Activated T-cell treated with anti-CD3 and anti-CD28 coated beads for 48 hours (primary cell): ENCODE results near the gene AEN.

ENCODE experiments used
- DNase-seq: peaks from one replicate; pipeline ENCODE4 v3.0.0-alpha.2; 2020; ENCODE audit warnings: low read depth

Gene AEN

DNA sequence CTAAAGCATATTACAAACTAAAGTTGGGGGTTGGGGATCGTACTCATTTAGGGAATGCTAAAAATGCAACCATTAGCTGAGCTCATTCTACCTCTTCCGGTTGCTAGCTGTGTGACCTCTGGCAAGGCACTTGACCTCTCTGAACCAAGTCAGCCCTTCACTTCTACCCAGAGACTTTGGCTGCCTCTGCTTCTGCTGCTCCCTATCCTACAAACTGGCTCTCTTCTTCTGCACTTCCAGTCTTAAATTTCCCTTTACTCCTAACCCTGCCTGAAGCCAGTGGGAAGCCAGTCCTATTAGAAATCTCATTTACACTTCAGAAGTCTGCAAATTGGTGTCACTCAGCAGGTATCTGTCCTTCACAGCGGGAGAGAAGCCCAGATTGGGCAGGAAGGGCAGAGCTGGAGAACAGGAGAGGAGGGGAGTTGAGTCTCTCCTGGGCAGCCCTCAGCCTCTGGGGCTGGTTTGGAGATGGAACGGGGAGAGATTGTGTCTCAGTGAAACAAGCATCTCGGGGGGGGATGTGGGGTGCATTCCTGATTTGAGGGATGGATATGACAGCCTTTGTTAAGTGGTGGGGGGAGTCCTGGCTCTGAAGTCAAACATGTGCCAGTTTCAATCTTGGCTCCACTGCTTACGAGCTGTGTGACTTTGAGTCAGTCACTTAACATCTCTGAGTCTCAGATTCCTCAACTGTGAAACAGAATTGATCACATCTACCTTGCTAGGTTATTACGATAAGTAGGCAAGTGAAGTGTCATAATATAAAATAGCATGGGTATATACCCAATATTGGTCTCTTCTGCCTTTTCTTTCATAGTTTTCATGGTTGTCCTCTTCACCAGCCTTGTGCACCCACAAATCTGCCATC lies 7.8 kb upstream of the AEN start:
- DNase-seq = no peak

DNA sequence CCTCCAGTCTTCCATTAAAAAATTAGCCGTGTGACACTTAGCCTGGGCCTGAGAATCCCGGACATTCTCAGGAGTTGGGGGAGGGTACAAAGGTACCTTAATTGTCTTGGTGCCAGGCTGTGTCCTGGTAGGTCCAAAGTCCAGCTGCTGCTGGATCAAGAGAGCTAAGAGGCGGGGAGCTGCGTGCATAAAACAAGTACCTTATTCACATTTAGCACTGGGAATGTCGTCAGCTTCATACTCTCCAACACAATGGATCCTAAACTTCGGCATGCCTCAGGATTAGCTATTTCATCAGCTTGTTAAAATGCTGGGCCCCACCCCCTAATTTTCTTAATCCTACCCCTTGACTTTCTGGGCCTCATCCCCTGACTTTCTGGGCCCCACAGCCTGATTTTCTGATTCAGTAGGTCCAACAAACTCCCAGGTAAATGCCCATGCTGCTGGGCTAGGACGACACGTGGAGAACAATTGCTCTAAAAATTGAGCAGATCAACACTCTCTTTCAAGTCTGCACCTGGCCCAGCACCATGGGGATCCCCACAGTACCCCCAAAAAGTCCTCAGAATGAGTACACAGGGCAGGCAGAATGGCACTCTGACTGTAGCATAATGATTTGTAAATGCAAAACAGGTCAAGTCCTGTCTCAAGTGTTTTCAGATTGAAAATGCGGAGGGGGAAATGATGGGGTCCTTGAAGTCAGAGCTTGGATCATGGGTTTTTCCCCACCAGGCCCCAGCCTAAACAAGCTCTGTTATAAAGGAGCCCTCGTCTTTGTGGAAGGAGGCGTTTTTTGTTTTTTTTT lies 5.6 kb upstream of the AEN start:
- no peak for DNase-seq

DNA sequence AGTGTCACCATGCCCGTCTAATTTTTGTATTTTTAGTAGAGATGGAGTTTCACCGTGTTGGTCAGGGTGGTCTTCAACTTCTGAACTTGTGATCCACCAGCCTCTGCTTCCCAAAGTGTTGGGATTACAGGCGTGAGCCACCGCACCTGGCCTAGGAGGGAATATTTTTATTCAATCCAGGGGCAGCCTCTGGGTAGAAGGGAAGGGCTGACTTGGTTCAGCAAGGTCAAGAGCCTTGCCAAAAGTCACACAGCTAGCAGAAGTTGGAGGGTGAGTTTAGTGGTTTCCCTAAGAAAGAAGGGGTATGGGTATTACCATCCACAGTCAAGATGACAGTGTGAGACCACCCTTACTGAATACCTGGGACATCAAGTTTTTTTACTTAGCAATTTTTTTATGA lies 4.9 kb upstream of the AEN start:
- DNase-seq = no peak

DNA sequence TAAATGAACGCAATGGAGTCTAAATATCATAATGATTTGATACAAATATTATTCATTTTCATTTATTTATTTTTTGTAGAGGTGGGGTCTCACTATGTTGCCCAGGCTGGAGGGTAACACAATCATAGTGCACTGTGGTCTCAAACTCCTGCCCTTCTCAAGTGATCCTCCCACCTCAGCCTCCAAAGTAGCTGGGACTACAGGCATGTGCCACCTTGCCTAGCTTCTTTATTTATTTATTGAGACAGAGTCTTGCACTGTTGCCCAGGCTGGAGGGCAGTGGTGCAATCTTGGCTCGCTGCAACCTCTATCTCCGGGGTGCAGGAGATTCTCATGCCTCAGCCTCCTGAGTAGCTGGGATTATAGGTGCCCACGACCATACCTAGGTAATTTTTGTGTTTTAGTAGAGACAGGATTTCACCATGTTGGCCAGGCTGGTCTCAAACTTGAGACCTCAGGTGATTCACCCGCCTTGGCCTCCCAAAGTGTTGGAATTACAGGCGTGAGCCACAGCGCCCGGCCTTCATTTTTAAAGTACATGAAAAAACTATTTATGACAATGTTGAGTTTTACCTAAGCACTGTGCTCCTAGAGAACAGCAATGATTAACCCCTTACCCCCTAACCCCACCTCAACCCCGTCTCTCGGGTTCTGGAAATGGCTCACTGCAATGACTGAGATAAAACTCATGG lies 4.0 kb upstream of the AEN start:
- DNase-seq = no peak

DNA sequence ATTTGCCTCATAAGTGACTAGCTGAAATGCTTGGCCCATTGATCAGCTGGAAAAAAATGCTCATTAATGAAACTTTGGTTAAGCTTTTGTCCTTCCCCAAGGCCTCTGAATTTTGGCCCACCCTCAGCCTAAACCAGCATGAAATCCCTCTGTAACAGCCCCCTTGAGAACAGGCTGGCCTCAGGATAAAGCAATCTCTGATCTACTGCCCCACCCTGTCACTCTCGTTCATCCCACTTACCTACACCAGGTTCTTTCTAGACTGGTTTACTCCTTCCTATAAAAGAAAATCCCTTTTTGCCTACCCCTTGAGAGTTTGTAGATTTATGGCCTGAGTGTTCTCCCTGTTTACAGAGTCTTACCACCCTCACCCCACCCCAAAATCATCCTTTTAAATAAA lies 3.4 kb upstream of the AEN start:
- DNase-seq = no peak

DNA sequence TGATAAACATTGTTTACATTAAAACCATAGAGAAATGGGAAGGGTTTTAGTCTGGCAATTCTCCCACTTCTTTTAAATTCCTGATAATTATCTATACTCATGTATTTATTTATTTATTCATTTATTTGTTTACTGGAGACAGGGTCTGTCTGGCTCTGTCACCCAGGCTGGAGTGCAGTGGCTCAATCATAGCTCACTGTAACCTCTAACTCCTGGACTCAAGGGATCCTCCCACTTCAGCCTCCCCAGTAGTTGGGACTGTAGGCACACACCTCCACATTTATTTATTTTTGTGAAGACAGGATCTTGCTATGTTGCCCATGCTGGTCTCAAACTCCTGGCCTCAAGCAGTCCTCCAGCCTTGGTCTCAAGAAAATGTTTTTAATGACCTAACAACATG lies 2.5 kb upstream of the AEN start:
- DNase-seq = no peak

DNA sequence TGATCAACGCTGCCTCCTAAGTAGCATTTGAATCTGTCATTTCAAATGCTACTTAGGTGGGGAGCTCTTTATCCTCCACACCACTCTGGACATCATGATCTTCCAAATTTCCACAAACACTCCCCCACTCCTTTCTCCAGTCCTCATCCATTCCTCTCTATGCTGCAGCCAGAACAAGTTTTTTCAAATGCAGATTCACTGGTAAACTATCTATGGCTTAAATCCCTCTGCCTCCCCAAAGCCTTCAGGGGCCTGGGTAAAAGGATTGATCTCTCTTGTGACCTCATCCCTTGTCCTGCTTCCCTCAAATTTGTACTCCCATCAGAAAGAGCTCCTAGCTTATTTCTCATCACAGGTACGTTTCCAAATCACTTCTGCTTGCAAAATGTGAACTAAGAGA lies 1.3 kb upstream of the AEN start:
- no peak for DNase-seq

DNA sequence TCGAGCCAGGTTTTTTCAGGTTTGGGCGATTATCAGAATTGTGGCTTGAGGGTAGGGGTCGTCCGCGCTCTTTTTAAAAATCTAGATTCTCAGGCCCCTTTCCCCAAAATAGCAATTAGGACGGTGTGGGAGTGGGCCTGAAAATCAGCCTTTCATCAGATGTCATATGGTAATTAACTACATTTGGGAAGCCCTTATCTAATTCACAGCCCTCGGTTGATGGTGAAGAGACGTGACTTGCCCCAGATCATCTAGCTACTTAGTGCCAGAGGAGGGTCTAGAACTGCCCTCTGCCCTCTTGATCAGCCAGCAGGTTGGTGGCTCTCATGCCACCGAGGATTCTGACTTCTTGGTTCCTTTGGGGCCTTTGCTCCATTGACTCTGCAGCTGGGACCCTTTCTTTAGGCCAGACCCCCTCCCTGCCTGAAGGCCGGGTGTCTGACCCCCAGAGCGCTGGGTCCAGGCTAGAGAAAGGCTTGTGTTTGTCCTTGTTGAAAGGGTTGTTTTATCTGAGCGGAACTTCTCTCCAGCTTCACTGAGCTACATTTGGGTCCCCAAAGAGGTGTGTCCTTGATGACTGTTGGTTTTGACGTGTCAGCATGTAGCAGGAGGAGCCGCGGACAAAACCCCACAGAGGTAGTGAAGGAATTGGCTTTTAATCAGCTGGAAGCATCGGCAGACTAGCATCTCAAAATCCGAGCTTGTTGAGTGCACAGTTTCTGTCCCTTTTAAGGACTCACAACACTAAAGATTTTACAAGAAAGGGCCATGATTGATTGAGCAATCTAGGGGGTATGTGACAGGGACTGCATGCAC lies 857 bp downstream of the AEN start:
- DNase-seq = peak; percentile 27

DNA sequence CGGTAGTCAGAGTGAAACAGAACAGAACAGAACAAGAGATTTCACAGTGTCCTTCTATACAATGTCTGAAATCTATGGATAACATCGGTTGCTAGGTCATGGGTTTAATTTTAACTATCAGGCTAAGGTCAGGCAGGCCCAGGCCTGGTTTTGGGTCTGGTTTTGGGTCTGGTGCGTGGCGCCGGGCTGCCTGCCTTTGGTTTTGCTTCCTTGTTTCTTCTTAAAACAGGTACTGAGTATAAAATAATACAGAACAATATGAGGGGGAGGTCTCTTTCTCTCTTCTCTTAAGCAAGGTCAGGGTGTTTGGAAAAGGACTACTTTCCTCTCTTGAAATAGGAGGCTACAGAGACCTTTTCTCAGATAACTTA lies 1.4 kb downstream of the AEN start:
- no peak for DNase-seq

DNA sequence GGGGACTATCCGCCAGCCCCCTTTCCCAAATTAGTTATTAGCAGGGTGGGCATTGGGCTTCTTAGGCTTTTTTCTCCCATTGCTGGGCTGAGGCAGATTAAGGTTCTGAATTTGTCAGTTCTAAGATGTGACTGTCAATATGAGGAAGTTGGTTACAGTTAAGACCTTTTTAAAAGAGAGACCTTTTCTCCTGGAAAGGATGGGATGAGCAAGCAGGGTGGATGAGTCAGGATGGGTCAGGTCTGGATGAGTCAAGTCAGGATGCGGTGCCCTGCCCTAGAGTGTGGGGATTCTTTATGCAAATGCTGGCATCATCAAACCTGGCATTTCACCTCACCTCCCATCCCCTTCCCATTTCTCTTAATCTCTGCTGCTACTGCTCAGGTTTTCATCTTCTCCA lies 1.9 kb downstream of the AEN start:
- DNase-seq = peak; percentile 65

DNA sequence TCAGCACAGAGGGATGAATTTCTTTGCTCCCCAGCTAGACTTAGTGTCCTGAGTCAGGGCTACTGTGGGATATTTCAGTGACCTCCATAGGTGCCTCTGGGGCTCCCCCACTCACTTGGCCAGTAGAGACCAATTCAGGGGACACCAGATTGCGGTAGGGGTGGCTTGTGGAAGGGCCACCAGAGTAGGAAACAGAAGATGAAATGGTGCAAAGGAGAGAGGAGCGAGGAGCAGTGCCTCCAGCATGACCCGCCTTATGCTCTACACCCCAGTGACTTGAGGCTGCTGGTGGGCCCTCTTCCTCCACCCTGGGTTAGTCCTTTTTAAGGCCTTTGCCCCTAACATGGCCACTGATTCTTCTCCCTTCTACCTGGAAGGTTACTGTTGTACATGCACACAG lies 2.5 kb downstream of the AEN start:
- no peak for DNase-seq

DNA sequence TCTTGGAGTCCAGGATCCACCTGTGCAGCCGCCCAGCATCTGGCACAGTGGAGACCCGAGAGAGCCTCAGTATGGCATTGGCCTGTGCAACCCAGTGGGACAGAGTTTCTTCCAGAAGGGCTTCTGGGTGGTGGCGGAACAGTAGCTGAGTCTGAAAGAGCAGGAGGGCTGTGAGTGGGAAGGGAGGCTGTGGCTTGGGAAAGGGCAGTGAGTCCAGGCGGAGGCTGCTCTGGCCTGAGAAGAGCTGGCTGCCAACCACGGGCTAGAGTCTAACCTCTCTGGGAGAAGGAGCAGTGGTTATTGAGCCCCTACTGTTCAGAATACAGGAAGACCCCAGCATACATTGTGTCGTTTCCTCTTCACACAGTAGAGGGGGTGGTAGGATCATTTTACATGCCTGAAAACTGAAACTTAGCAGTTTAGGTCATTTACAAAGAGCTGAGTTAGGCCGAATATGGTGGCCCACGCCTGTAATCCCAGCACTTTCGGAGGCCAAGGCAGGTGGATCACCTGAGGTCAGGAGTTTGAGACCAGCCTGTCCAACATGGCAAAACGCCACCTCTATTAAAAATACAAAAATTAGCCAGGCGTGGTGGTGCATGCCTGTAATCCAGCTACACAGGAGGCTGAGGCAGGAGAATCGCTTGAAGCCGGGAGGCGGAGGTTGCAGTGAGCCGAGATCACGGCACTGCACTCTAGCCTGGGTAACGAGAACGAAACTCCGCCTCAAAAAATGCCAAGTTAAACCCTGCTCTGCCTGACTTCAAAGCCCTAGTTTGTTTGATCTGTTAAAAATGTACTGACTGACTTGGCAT lies 3.2 kb downstream of the AEN start:
- DNase-seq = no peak

DNA sequence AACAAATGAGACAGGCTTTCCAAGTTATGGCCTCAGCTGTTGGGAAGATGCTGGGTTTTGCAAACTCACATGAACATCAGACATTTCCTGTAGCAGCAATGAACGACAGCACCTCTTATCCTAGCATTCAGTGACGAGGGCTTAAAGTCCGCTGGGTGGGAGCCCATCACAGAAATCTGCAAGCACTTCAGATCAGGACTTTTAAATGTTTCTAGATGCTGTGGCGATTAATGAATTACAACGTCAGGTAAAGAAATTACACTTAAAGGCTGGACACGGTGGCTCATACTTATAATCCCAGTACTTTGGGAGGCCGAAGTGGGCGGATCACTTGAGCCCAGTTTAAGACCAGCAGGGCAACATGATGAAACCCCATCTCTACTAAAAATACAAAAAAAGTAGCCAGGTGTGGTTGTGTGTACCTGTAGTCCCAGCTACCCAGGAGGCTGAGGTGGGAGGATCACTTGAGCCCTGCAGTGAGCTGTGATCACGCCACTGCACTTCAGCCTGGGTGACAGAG lies 3.9 kb downstream of the AEN start:
- DNase-seq = no peak

DNA sequence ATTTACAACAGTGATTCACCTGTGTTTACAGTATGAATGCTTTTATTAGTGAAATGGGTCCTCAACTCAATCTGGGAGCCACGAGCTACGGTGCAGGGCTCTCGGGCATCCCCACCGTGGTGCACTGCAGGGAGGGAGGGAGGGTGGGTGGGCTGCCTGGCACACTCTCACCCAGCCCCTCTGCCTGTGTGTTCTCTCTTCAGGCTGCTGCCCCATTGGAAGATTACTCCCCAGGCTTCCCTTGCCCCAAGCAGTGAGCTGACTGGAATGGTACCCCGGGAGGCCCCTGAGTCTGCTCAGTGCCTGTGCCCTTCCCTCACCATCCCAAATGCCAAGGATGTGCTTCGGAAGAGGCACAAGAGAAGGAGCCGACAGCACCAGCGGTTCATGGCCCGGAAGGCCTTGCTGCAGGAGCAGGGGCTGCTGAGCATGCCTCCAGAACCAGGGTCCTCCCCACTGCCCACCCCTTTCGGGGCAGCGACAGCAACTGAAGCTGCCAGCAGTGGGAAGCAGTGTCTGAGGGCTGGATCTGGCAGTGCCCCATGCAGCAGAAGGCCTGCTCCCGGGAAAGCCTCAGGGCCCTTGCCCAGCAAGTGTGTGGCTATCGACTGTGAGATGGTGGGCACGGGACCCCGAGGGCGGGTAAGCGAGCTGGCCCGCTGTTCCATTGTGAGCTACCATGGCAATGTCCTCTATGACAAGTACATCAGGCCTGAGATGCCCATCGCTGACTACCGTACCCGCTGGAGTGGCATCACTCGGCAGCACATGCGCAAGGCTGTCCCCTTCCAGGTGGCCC lies 5.0 kb downstream of the AEN start:
- no peak for DNase-seq

DNA sequence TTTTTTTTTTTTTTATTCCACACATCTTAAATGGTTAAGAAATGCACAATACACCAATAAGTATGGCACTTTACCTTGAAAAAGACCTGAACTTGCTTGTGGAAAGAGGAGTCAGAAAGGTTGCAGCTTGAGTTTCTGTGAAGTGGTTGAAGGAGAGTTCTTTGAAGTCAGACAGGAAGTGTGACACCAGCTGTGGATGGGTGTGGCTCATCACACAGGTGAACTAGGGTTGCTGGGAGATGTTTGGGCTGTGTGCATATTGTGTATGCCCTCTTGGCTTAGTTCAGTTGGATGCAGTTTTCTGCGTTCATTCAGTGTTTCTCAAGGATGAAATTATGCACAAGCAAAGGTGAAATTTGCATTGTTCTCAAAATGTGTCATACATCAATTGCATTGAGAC lies 6.3 kb downstream of the AEN start:
- DNase-seq = peak; percentile 27

DNA sequence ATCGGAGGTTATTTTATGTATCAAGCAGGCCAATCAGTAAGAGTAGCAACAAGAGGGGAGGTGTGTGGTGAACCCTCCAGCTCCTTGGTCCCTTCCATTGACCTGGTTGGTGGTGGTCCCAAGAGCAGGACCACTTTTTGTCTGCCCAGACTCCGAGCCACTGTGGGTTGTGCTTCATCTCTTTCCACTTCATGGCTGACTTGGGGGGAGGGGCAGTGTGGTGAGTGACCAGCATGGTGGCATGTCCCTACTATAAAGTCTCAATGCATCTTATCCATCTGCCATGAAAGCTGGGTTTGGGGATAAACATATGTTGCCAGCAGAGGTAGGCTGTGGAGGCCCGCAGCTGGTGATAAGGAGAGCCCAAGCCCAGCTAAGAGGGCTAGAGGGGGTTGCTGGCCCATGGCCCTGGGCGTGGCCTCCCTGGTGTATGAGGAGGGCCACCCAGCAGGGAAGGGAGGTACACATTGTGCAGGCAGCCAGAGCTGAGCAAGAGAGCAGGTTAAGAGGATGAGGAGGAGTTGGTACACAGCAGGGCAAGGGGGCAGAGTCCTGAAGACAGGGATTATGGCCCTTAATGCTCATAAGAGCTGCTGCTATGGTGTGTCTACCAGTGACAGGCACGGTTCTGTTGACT lies 7.0 kb downstream of the AEN start:
- no peak for DNase-seq

DNA sequence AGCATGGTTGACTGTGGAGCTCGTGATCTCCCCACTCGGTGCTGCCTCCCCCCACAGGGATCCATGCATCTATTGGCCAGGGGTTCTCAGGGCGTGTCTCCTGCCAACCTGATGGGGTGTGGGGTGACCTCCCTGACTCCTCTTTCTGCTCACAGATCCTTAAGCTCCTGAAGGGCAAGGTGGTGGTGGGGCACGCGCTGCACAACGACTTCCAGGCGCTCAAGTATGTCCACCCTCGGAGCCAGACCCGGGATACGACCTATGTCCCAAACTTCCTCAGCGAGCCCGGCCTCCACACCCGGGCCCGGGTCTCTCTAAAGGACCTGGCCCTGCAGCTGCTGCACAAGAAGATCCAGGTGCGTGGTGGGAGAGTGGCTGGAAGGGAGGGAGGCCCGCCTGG lies 7.9 kb downstream of the AEN start:
- DNase-seq = no peak

DNA sequence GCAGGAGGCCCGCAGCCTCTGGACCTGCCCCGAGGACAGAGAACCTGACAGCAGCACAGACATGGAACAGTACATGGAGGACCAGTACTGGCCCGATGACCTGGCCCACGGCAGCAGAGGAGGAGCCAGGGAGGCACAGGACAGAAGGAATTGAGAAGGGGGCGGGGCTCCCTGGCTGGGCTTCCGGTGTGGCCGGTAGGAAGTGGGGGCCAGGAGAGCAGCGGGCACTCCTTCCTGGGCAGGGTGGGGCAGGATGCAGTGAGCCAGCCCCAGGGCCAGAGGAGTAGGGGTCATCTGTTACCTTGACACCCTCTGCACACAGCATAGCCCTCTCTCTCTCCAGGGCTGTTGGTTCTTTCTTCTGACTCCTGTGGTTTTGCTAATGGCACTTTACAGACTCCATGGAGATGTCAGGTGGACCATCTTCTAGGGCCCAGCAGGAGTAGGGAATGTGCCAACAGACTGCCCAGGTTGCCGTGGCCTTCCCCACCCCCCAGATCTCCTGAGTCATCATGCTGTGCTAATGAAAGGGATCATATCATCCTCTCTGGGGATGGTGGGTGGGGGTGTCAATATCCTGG lies 9.1 kb downstream of the AEN start:
- no peak for DNase-seq

DNA sequence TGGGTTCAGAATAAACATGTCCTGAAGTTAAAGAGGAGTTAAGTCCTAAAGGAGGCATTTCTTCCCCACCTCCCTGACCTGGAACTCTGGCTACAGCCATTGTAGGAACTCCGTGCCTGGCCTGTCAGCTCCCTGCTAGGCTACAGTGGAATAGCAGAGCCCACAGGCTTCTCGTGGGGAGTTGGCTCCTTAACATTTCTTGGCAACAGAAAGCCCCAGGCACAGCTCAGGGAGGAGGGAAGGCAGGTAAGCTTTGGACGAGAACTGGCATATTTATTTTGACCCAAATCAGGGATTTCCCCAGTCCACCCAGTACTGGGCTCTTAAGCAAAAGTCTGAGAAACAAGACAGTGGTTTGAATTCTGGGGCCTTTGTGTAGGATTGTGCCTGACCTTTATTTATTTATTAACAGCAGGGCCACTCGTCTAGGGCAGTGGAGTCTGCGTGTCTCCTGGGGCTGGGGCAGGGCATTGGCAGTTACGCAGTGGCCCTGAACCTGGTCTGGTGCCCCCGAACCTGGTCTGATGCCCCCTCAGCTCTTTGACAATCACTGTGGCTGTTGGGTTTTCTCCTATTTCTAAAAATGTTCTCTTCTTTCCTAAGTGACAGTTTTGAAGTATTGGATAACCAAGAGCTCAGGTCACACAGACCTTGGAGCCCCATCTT lies 9.8 kb downstream of the AEN start:
- DNase-seq = no peak
